ENCODE data around the gene CAMTA1.

The CAMTA1 gene

GRCh38 chr1:7388488-7389185 is 603.4 kb downstream of the CAMTA1 start:
- Histone ChIP-seq H3K4me1 (ENCODE audit: control insufficient read depth, insufficient read depth, low read length) (peaks cover 19% of the 10 kb centered on the region), H3K27me3 (ENCODE audit: control insufficient read depth, insufficient read depth, low read length, poor library complexity, severe bottlenecking) (no peaks in the 10 kb centered on the region), H3K4me3 (ENCODE audit: insufficient read depth, low read depth, low read length) (no peak overlapping the region), H3K27ac (ENCODE audit: insufficient read depth, low read depth, low read length, poor library complexity, severe bottlenecking) (no peak overlapping the region), H3K36me3 (ENCODE audit: control insufficient read depth, insufficient read depth, low read length) (no peaks in the 10 kb centered on the region), H3K9me3 (ENCODE audit: control insufficient read depth, low read length) (no peaks in the 10 kb centered on the region)
- WGBS, 2 experiments = 83 to 84% methylated on average over 19 of the region's 19 CpGs

- H3K4me3 ChIP-seq (ENCODE audit: insufficient read depth, low read depth, low read length) = no peak overlapping the region
Measured at GRCh38 chr1:7389201-7389905, 604.1 kb downstream of the CAMTA1 start.

GRCh38 chr1:7389906-7390603 is 604.8 kb downstream of the CAMTA1 start:
- H3K27ac ChIP-seq (ENCODE audit: insufficient read depth, low read depth, low read length, poor library complexity, severe bottlenecking) = no peak overlapping the region
- peaks cover 19% of the 10 kb centered on the region for H3K4me1 ChIP-seq (ENCODE audit: control insufficient read depth, insufficient read depth, low read length)
- no peak overlapping the region for H3K4me3 ChIP-seq (ENCODE audit: insufficient read depth, low read depth, low read length)
- 87 to 89% methylated on average over 15 of the region's 15 CpGs for WGBS, 2 experiments
- H3K9me3 ChIP-seq (ENCODE audit: control insufficient read depth, low read length) = no peaks in the 10 kb centered on the region
- no peaks in the 10 kb centered on the region for H3K36me3 ChIP-seq (ENCODE audit: control insufficient read depth, insufficient read depth, low read length)
- no peaks in the 10 kb centered on the region for H3K27me3 ChIP-seq (ENCODE audit: control insufficient read depth, insufficient read depth, low read length, poor library complexity, severe bottlenecking)

More at GRCh38 chr1:7389201-7389905, 604.1 kb downstream of the CAMTA1 start:
- WGBS, 2 experiments = 78 to 79% methylated on average over 13 of the region's 13 CpGs
- H3K36me3 ChIP-seq (ENCODE audit: control insufficient read depth, insufficient read depth, low read length) = no peaks in the 10 kb centered on the region
- no peaks in the 10 kb centered on the region for H3K9me3 ChIP-seq (ENCODE audit: control insufficient read depth, low read length)
- H3K4me1 ChIP-seq (ENCODE audit: control insufficient read depth, insufficient read depth, low read length) = peaks cover 19% of the 10 kb centered on the region
- H3K27ac ChIP-seq (ENCODE audit: insufficient read depth, low read depth, low read length, poor library complexity, severe bottlenecking) = no peak overlapping the region
- H3K27me3 ChIP-seq (ENCODE audit: control insufficient read depth, insufficient read depth, low read length, poor library complexity, severe bottlenecking) = no peaks in the 10 kb centered on the region

GRCh38 chr1:7390604-7391000 is 605.3 kb downstream of the CAMTA1 start:
- no peak overlapping the region for H3K27ac ChIP-seq (ENCODE audit: insufficient read depth, low read depth, low read length, poor library complexity, severe bottlenecking)
- no peaks in the 10 kb centered on the region for H3K36me3 ChIP-seq (ENCODE audit: control insufficient read depth, insufficient read depth, low read length)
- WGBS, 2 experiments = 93 to 96% methylated on average over 7 of the region's 7 CpGs
- H3K9me3 ChIP-seq (ENCODE audit: control insufficient read depth, low read length) = peaks cover 4% of the 10 kb centered on the region
- peaks cover 19% of the 10 kb centered on the region for H3K4me1 ChIP-seq (ENCODE audit: control insufficient read depth, insufficient read depth, low read length)
- H3K27me3 ChIP-seq (ENCODE audit: control insufficient read depth, insufficient read depth, low read length, poor library complexity, severe bottlenecking) = no peaks in the 10 kb centered on the region
- H3K4me3 ChIP-seq (ENCODE audit: insufficient read depth, low read depth, low read length) = no peak overlapping the region

- no peak overlapping the region for H3K27ac ChIP-seq (ENCODE audit: insufficient read depth, low read depth, low read length, poor library complexity, severe bottlenecking)
- 95% methylated on average over 1 of the region's 1 CpG; no CpG with 5 or more reads in 1 of the 2 experiments for WGBS, 2 experiments
- no peaks in the 10 kb centered on the region for H3K27me3 ChIP-seq (ENCODE audit: control insufficient read depth, insufficient read depth, low read length, poor library complexity, severe bottlenecking)
- no peak overlapping the region for H3K4me3 ChIP-seq (ENCODE audit: insufficient read depth, low read depth, low read length)
- peaks cover 8% of the 10 kb centered on the region for H3K4me1 ChIP-seq (ENCODE audit: control insufficient read depth, insufficient read depth, low read length)
- H3K36me3 ChIP-seq (ENCODE audit: control insufficient read depth, insufficient read depth, low read length) = no peaks in the 10 kb centered on the region
- H3K9me3 ChIP-seq (ENCODE audit: control insufficient read depth, low read length) = peaks cover 7% of the 10 kb centered on the region
Measured at GRCh38 chr1:7393136-7393535, 607.9 kb downstream of the CAMTA1 start.

- Histone ChIP-seq H3K36me3 (ENCODE audit: control insufficient read depth, insufficient read depth, low read length) (no peaks in the 10 kb centered on the region), H3K4me3 (ENCODE audit: insufficient read depth, low read depth, low read length) (no peak overlapping the region), H3K27me3 (ENCODE audit: control insufficient read depth, insufficient read depth, low read length, poor library complexity, severe bottlenecking) (no peaks in the 10 kb centered on the region), H3K4me1 (ENCODE audit: control insufficient read depth, insufficient read depth, low read length) (no peaks in the 10 kb centered on the region), H3K9me3 (ENCODE audit: control insufficient read depth, low read length) (peaks cover 7% of the 10 kb centered on the region), H3K27ac (ENCODE audit: insufficient read depth, low read depth, low read length, poor library complexity, severe bottlenecking) (no peak overlapping the region)
- WGBS, 2 experiments = 100% methylated on average over 1 of the region's 1 CpG; no CpG with 5 or more reads in 1 of the 2 experiments
Measured at GRCh38 chr1:7395251-7395650, 610.0 kb downstream of the CAMTA1 start.

- Histone ChIP-seq H3K36me3 (ENCODE audit: control insufficient read depth, insufficient read depth, low read length) (no peaks in the 10 kb centered on the region), H3K4me3 (ENCODE audit: insufficient read depth, low read depth, low read length) (no peak overlapping the region), H3K4me1 (ENCODE audit: control insufficient read depth, insufficient read depth, low read length) (no peaks in the 10 kb centered on the region), H3K27ac (ENCODE audit: insufficient read depth, low read depth, low read length, poor library complexity, severe bottlenecking) (no peak overlapping the region), H3K9me3 (ENCODE audit: control insufficient read depth, low read length) (peaks cover 7% of the 10 kb centered on the region), H3K27me3 (ENCODE audit: control insufficient read depth, insufficient read depth, low read length, poor library complexity, severe bottlenecking) (no peaks in the 10 kb centered on the region)
- 52 to 67% methylated on average over 1 of the region's 1 CpG for WGBS, 2 experiments
Measured at GRCh38 chr1:7398982-7399381, 613.7 kb downstream of the CAMTA1 start.

GRCh38 chr1:7399514-7400125 is 614.4 kb downstream of the CAMTA1 start:
- H3K9me3 ChIP-seq (ENCODE audit: control insufficient read depth, low read length) = peaks cover 7% of the 10 kb centered on the region
- WGBS, 2 experiments = no CpG with 5 or more reads among the region's 1 CpG
- no peak overlapping the region for H3K4me3 ChIP-seq (ENCODE audit: insufficient read depth, low read depth, low read length)
- H3K4me1 ChIP-seq (ENCODE audit: control insufficient read depth, insufficient read depth, low read length) = no peaks in the 10 kb centered on the region
- H3K27me3 ChIP-seq (ENCODE audit: control insufficient read depth, insufficient read depth, low read length, poor library complexity, severe bottlenecking) = no peaks in the 10 kb centered on the region
- H3K27ac ChIP-seq (ENCODE audit: insufficient read depth, low read depth, low read length, poor library complexity, severe bottlenecking) = no peak overlapping the region
- H3K36me3 ChIP-seq (ENCODE audit: control insufficient read depth, insufficient read depth, low read length) = no peaks in the 10 kb centered on the region

GRCh38 chr1:7400566-7400965 is 615.3 kb downstream of the CAMTA1 start:
- peaks cover 4% of the 10 kb centered on the region for H3K9me3 ChIP-seq (ENCODE audit: control insufficient read depth, low read length)
- H3K4me3 ChIP-seq (ENCODE audit: insufficient read depth, low read depth, low read length) = no peak overlapping the region
- no peak overlapping the region for H3K27ac ChIP-seq (ENCODE audit: insufficient read depth, low read depth, low read length, poor library complexity, severe bottlenecking)
- 91 to 95% methylated on average over 1 of the region's 1 CpG for WGBS, 2 experiments
- no peaks in the 10 kb centered on the region for H3K4me1 ChIP-seq (ENCODE audit: control insufficient read depth, insufficient read depth, low read length)
- no peaks in the 10 kb centered on the region for H3K27me3 ChIP-seq (ENCODE audit: control insufficient read depth, insufficient read depth, low read length, poor library complexity, severe bottlenecking)
- no peaks in the 10 kb centered on the region for H3K36me3 ChIP-seq (ENCODE audit: control insufficient read depth, insufficient read depth, low read length)
